Activated CD8-positive, alpha-beta memory T cell treated with anti-CD3 and anti-CD28 coated beads for 48 hours (primary cell): ENCODE data around the gene ZNF343.
"Not testable (repeated sequence)": the region's sequence is repeated elsewhere in the genome, so short reads cannot be mapped to it uniquely, and the experiment has no call there.

Source experiments
- DNase-seq, 3 experiments: peaks; one replicate each; pipeline ENCODE4 v3.0.0-alpha.2; 2020; ENCODE audit warnings: low read depth in 2 of 3, low spot score in 2 of 3

Gene ZNF343

GRCh38 chr20:2508631-2509467, at the start of gene ZNF343:
Gene ZNF343, minus strand, starts transcription at chr20:2508915. Its CDS starts 15,020 bp downstream, at chr20:2493895.
- DNase-seq = peak; percentile 55 to 62 (median 57)

- no peak for DNase-seq
These were observed 49.3 kb upstream of the ZNF343 start for GRCh38 chr20:2557873-2558580.

- DNase-seq = no peak
These were observed 36.9 kb upstream of the ZNF343 start for GRCh38 chr20:2545594-2545993.

GRCh38 chr20:2544211-2544610, 35.5 kb upstream of the ZNF343 start:
- DNase-seq = no peak

GRCh38 chr20:2542361-2542760, 33.6 kb upstream of the ZNF343 start:
- no peak for DNase-seq

GRCh38 chr20:2541940-2542339, 33.2 kb upstream of the ZNF343 start:
- DNase-seq = no peak

GRCh38 chr20:2538931-2539720, 30.4 kb upstream of the ZNF343 start:
- no peak for DNase-seq

GRCh38 chr20:2538356-2538755, 29.6 kb upstream of the ZNF343 start:
- DNase-seq = no peak

- no peak for DNase-seq
These were observed 28.4 kb upstream of the ZNF343 start for GRCh38 chr20:2537101-2537500.

- no peak for DNase-seq
These were observed 27.9 kb upstream of the ZNF343 start, which contains the start of gene TMC2 for GRCh38 chr20:2536560-2536986. Gene TMC2, plus strand, starts transcription at chr20:2536573. Its CDS starts 49 bp downstream, at chr20:2536622.

GRCh38 chr20:2535711-2536559, 27.2 kb upstream of the ZNF343 start:
- no peak for DNase-seq

- no peak for DNase-seq
These were observed 24.4 kb upstream of the ZNF343 start for GRCh38 chr20:2533118-2533517.

- no peak for DNase-seq
These were observed 20.1 kb upstream of the ZNF343 start for GRCh38 chr20:2528671-2529271.

GRCh38 chr20:2527762-2528161, 19.0 kb upstream of the ZNF343 start:
- no peak for DNase-seq

- DNase-seq = not testable (repeated sequence)
These were observed 17.5 kb upstream of the ZNF343 start for GRCh38 chr20:2526218-2526583.

- DNase-seq = peak in 2 of 3 experiments; percentile 23 to 32
These were observed 16.2 kb upstream of the ZNF343 start for GRCh38 chr20:2524709-2525506.

GRCh38 chr20:2523919-2524708, 15.4 kb upstream of the ZNF343 start:
- DNase-seq = peak; percentile 85 to 96 (median 95)

- not testable (repeated sequence) for DNase-seq
These were observed 14.2 kb upstream of the ZNF343 start for GRCh38 chr20:2522826-2523429.
